Measurements from ENCODE around the gene SCGB3A1. TPM values are rescaled to one million over a fixed set of nuclear protein-coding genes. Genes with fewer than 3 reads are reported as not detected.

Gene SCGB3A1
- polyA plus RNA-seq, 2 of the 4 experiments (the other 2 are of a cell fraction) = not detected

- TF ChIP-seq USF2 (IDR thresholded peaks at IDR 0.05) (no peak), SMC3 (IDR thresholded peaks at IDR 0.05) (no peak), MAZ (IDR thresholded peaks at IDR 0.05; ENCODE audit: borderline replicate concordance, low read depth, low read length) (no peak), CBX8 (IDR thresholded peaks at IDR 0.05) (no peak), JUN (IDR thresholded peaks at IDR 0.05) (no peak)
Observed at GRCh38 chr5:180639287-180639686, 48.0 kb upstream of the SCGB3A1 start (continued).

GRCh38 chr5:180637962-180638680, 46.8 kb upstream of the SCGB3A1 start:
- no peak overlapping the region for H3K4me2 ChIP-seq
- TF ChIP-seq RNF2 (IDR thresholded peaks at IDR 0.05; ENCODE audit: borderline replicate concordance, low read depth) = no peak
- TF ChIP-seq CHD2 (IDR thresholded peaks at IDR 0.05; ENCODE audit: low read length, partially characterized antibody) = no peak
- no peak for TF ChIP-seq PHF8 (IDR thresholded peaks at IDR 0.05; ENCODE audit: borderline replicate concordance, low read depth)
- no peak for TF ChIP-seq ZSCAN20 (CRISPR knock-in tag; IDR thresholded peaks at IDR 0.05)
- 73% methylated on average over 19 of the region's 20 CpGs for WGBS (ENCODE audit: missing lambda C conversion rate)
- H3K4me1 ChIP-seq = no peaks in the 10 kb centered on the region
- H3K4me3 ChIP-seq = no peak overlapping the region
- ATAC-seq (peak in 1 of 2 experiments; percentile 20; a peak in 2 of 6 replicates), DNase-seq (ENCODE audit: low read depth in 1 of 2, low spot score in 1 of 2) (no peak), FAIRE-seq (no peak)
- ChIA-PET POLR2A (no interaction called here), CTCF (interaction anchor here (0.9 to 3.0 kb wide), 6 partner anchors 10 to 82 kb away, joined by 3 to 11 read pairs (median 3); no protein-coding TSS in a partner anchor)
- H3K9me3 ChIP-seq = no peaks in the 10 kb centered on the region
- no peak overlapping the region for H3K27ac ChIP-seq

GRCh38 chr5:180636403-180637075, 45.2 kb upstream of the SCGB3A1 start:
- TF ChIP-seq TFCP2L1 (CRISPR knock-in tag; IDR thresholded peaks at IDR 0.05) (no peak), EHF (CRISPR knock-in tag; IDR thresholded peaks at IDR 0.05) (no peak), ZC3H11A (IDR thresholded peaks at IDR 0.05) (no peak), RAD21 (conservative IDR thresholded peaks at IDR 0.05 in 1 of 2, IDR thresholded peaks at IDR 0.05 in 1 of 2) (no peak), RNF2 (IDR thresholded peaks at IDR 0.05; ENCODE audit: borderline replicate concordance, low read depth) (no peak), ZNF302 (CRISPR knock-in tag; IDR thresholded peaks at IDR 0.05) (no peak), CEBPB (IDR thresholded peaks at IDR 0.05) (no peak), RFX5 (IDR thresholded peaks at IDR 0.05) (no peak), ZSCAN20 (CRISPR knock-in tag; IDR thresholded peaks at IDR 0.05) (no peak), CHD4 (IDR thresholded peaks at IDR 0.05; ENCODE audit: borderline replicate concordance) (no peak)
- CTCF ChIA-PET = interaction anchor here (1.1 to 3.0 kb wide), 5 partner anchors 11 to 125 kb away, joined by 3 to 11 read pairs (median 3); no protein-coding TSS in a partner anchor
- Histone ChIP-seq H3K9me3 (no peaks in the 10 kb centered on the region), H3K27ac (no peak overlapping the region), H3K4me2 (no peak overlapping the region), H3K4me3 (no peak overlapping the region), H3K4me1 (no peaks in the 10 kb centered on the region)
- POLR2A ChIA-PET = interaction anchor here (0.7 kb wide), 1 partner anchor 304 kb away, joined by 5 read pairs; no protein-coding TSS in a partner anchor
- 65% methylated on average over 15 of the region's 18 CpGs for WGBS (ENCODE audit: missing lambda C conversion rate)
- peak in 1 of 2 experiments; percentile 35; a peak in 2 of 6 replicates for ATAC-seq
- no peak for DNase-seq (ENCODE audit: low read depth in 1 of 2, low spot score in 1 of 2)
- no peak for FAIRE-seq

- no peak for TF ChIP-seq MAZ (IDR thresholded peaks at IDR 0.05; ENCODE audit: borderline replicate concordance, low read depth, low read length)
- TF ChIP-seq REST (IDR thresholded peaks at IDR 0.05) = no peak
- H3K4me1 ChIP-seq = no peaks in the 10 kb centered on the region
- CTCF ChIA-PET = interaction anchor here (1.3 to 1.4 kb wide), 2 partner anchors 17 to 124 kb away, joined by 3 to 8 read pairs; no protein-coding TSS in a partner anchor
- H3K4me3 ChIP-seq = no peak overlapping the region
- FAIRE-seq (no peak), ATAC-seq (no peak), DNase-seq (ENCODE audit: low read depth in 1 of 2, low spot score in 1 of 2) (no peak)
- H3K9me3 ChIP-seq = no peaks in the 10 kb centered on the region
- no peak overlapping the region for H3K4me2 ChIP-seq
- 81% methylated on average over 8 of the region's 8 CpGs for WGBS (ENCODE audit: missing lambda C conversion rate)
- no peak overlapping the region for H3K27ac ChIP-seq
- POLR2A ChIA-PET = no interaction called here
Observed at GRCh38 chr5:180636016-180636402, 44.7 kb upstream of the SCGB3A1 start.
